ENCODE measurements around the gene LHFPL2.
"Not testable (repeated sequence)": the region's sequence is repeated elsewhere in the genome, so short reads cannot be mapped to it uniquely, and the experiment has no call there.

The LHFPL2 gene

GRCh38 chr5:78487846-78488245, 160.7 kb downstream of the LHFPL2 start:
- no peak for DNase-seq (ENCODE audit: insufficient read length, low spot score)
- no peak for FAIRE-seq

- no peak for DNase-seq (ENCODE audit: insufficient read length, low spot score)
- FAIRE-seq, result no peak
Measured at GRCh38 chr5:78486218-78486617, 162.4 kb downstream of the LHFPL2 start.

GRCh38 chr5:78483809-78484521, 164.6 kb downstream of the LHFPL2 start:
- no peak for DNase-seq (ENCODE audit: insufficient read length, low spot score)
- peak; percentile 89 for FAIRE-seq

- FAIRE-seq (no peak), DNase-seq (ENCODE audit: insufficient read length, low spot score) (no peak)
Measured at GRCh38 chr5:78482948-78483347, 165.6 kb downstream of the LHFPL2 start.

DNA sequence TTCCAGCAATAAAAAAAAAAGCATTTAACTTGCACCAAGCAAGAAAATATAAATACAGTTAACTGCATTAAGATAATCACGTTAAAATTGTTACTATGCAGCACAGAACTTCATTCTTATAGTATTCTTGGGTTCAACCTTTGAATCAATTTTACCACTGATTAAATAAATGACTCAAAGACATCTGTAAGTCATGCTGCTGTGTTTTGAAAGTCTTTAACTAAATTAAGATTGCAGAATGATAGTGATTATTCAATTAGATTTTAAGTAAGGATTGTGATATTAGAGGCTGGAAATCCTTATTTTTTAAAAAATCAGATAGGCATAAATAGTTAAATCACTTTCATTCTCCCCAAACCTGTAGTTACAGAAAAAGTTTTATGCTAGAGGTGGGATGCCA, 171.8 kb downstream of the LHFPL2 start:
- DNase-seq (ENCODE audit: insufficient read length, low spot score) (no peak), FAIRE-seq (peak; percentile 31)

- DNase-seq (ENCODE audit: insufficient read length, low spot score) (no peak), FAIRE-seq (peak; percentile 72)
Measured at GRCh38 chr5:78475370-78475769, 173.2 kb downstream of the LHFPL2 start.

- FAIRE-seq, result no peak
- no peak for DNase-seq (ENCODE audit: insufficient read length, low spot score)
Measured at GRCh38 chr5:78473751-78474150, 174.8 kb downstream of the LHFPL2 start.

DNA sequence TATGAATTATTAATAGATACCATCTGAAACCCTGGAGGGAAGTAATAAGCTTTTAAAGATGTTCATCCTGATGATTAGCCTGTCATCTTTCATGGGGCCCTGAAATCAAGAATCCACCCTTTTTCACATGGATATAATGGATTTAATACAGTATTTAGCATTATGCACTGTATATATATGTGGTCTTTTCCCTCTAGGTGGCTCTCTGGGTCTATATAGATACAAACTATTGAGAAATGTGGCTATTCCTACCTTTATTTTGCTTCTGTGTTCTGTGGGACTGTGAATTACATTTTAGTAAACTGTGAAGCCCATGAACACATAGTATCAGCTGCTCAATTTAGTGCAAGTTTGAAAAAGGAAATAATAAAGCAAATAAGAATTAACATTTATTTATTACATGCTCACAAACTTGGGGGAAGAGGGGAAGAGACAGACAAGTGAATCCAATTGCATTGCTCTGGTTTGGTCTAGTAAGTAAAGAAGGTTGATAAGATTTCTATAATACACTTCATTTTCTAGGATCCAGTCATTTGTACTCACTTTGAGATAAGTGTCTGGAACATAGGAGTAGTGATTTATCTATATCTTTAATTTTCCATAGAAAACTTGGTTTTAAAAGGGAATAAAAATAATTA, 176.0 kb downstream of the LHFPL2 start:
- no peak for DNase-seq (ENCODE audit: insufficient read length, low spot score)
- no peak for FAIRE-seq

GRCh38 chr5:78471896-78472295, 176.7 kb downstream of the LHFPL2 start:
- FAIRE-seq (no peak), DNase-seq (ENCODE audit: insufficient read length, low spot score) (no peak)

DNA sequence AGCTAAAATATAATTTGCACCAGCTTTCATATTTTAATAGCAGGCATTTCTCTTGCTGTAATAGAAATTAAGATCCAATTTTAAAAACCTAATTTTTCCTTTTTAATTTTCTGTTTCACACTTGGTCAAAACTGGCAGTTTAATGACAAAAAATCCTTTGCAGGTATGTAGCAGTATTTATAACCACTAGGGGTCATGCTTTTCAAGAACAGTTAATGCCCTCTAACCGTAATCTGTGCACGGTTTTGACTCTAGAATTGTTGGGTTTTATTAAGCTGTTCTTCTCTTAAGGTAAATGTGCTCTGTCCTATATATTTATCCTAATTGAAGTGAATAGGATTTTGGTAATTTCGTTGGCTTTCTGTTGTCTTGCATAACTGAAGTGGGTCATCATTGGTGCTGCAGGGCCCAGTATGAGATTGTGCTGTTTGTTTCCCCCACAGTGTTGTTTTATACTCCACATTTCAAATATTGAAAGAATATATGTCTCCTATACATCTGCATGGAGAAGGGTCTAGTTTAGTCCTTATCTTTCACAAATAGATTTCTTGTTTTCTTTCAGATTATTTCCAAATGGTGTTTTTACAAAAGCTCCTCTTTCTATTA, 180.7 kb downstream of the LHFPL2 start:
- FAIRE-seq (peak; percentile 81), DNase-seq (ENCODE audit: insufficient read length, low spot score) (no peak)

DNA sequence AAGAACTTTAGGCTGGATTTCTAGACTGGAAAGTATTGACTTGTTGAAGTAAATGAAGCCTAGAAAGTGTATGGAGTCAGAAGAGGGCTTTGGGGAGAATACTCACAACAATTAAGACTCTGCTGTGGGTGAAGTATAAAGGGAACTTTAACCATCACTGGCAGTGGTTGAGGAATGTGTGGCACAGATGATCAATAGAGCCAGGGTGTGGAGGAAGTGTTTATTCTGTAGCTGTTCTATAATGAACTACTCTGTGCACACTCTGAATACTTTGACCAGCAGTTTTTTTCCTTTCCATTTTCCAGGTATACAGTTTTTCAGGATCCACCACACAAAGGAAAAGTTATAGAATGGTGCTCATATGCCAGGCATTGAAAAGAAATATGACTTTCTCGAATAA, 181.4 kb downstream of the LHFPL2 start:
- FAIRE-seq (peak; percentile 4), DNase-seq (ENCODE audit: insufficient read length, low spot score) (no peak)

DNA sequence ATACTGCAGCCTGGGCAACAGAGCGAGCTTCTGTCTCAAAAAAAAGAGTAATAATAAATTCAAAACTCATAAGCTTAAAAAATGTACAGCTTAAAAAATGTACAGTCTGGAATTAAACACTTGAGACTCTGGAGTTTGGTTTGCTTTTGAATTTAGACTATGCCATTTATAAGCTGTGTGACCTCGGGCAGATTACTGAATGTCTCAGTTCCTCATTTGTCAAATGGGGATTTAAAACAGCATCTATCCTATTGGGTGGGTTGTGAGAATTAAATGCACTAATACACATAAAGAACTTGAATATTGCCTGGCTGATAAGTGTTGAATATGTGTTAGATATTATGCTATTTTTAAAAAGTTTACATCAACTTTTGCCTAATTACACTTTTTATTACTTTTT, 189.7 kb downstream of the LHFPL2 start:
- peak; percentile 55 for FAIRE-seq

GRCh38 chr5:78457507-78457906, 191.1 kb downstream of the LHFPL2 start:
- FAIRE-seq; DNase-seq (ENCODE audit: insufficient read length, low spot score): not testable (repeated sequence)

More for the DNA sequence above, 189.7 kb downstream of the LHFPL2 start:
- no peak for DNase-seq (ENCODE audit: insufficient read length, low spot score)

DNA sequence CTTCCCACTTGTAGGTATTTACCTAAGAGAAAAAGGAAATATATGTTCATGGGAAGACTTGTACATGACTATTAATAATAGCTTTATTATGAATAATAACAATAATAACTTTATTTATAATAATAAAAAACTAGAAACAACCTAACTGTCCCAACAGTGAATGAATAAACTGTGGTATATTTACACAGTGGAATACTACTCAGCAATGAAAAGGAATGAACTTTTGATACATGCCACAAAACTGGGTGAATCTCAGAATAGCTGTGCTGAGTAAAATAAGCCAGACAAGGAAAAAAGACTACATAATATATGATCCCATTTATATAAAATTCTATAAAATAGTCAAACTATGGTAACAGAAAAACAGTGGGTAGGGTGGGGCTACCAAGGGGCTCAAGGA, 199.5 kb downstream of the LHFPL2 start:
- no peak for FAIRE-seq
- no peak for DNase-seq (ENCODE audit: insufficient read length, low spot score)

- FAIRE-seq (no peak), DNase-seq (ENCODE audit: insufficient read length, low spot score) (no peak)
Measured at GRCh38 chr5:78447775-78448424, 200.7 kb downstream of the LHFPL2 start.
